Activated T-helper 9 cell treated with anti-CD3 and anti-CD28 coated beads, Interleukin-2, amount 50 U/mL, for 16 hours (primary cell): Measurements from ENCODE around the gene UBE2I.
"Not testable (repeated sequence)": the region's sequence is repeated elsewhere in the genome, so short reads cannot be mapped to it uniquely, and the experiment has no call there.

Experiments used
- DNase-seq: peaks from one replicate; pipeline ENCODE4 v3.0.0-alpha.2; 2020; ENCODE audit warnings: low read depth

UBE2I gene

DNA sequence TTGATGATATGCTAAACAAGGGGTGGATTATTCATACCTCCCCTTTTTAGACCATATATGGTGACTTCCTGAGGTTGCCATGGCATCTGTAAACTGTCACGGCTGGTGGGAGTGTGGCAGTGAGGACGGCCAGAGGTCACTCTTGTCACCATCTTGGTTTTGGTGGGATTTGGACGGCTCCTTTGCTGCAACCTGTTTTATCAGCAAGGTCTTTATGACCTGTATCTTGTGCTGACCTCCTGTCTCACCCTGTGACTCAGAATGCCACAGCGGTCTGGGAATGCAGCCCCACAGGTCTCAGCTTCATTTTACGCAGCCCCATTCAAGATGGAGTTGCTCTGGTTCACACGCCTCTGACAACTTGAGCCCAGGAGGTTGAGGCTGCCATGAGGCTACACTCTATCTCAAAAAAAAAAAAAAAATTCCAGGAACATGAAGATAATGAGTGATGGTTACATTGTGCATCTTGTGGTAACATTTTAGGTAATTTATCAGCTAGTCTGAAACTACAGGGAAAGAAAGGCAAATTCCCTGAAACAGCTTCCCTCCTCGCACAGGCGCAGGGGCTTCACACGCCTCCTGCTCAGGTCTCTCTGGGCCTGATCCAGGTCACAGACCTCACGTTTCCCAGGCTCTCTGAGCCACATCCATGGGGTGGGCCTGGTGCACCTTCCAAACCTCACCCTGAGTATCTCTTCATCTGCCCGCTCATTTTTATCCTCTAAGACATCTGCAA, 15.3 kb upstream of the UBE2I start:
- no peak for DNase-seq

DNA sequence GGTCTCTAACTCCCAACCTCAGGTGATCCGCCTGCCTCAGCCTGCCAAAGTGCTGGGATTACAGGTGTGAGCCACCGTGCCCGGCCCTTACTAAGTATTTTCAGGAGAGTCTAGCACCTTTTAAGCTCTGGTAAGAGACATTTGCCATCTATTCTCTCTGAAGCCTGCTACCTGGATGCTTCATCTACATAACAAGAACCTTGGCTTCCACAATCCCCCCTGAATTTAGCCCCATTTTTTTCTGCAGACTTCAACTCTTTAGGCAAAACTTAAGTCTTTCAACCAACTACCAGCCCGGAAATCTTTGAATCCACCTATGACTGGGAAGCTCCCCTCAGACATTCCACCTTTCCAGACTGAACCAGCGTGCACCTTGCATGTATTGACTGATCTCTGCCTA, 14.0 kb upstream of the UBE2I start:
- no peak for DNase-seq

DNA sequence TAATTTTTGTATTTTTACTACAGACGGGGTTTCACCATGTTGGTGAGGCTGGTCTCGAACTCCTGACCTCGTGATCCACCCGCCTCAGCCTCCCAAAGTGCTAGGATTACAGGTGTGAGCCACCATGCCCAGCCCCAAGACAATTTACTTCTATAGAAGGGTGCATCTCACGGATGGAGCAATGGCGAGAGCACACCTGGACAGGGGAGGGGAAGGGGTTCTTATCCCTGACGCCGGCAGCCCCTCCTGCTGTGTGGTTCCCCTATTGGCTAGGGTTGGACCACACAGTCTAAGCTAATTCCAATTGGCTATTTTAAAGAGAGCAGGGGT, 12.8 kb upstream of the UBE2I start:
- not testable (repeated sequence) for DNase-seq

DNA sequence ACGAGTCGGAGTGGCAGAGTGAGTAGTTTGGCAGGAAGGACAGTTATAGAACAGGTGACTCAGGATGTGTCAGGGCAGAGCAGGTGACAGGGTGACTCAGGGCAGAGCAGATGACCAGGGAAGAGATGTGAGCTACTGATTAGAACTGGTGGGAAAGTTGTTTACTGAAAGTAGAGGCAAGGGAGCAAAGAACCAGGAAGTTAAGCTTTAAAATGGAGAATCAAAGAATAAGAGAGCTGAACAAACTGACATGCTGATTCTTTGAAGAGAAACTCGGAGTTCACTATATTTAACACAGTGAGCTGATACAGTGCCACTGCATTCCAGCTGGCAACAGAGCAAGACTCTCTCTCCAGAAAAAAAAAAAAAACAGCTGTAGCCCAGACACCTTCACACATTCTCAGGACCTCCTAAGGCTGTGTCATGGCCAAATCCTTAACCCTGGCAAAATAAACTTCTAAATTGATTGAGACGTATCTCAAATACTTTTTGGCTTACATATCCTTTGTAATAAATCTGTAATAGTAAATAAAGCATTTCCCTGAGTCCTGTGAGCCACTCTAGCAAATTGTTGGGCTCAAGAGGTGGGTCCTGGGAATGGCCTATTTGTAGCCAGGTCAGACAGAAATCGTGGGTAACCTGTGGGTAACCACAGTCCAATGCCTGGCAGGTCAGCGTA, 12.3 kb upstream of the UBE2I start:
- no peak for DNase-seq

DNA sequence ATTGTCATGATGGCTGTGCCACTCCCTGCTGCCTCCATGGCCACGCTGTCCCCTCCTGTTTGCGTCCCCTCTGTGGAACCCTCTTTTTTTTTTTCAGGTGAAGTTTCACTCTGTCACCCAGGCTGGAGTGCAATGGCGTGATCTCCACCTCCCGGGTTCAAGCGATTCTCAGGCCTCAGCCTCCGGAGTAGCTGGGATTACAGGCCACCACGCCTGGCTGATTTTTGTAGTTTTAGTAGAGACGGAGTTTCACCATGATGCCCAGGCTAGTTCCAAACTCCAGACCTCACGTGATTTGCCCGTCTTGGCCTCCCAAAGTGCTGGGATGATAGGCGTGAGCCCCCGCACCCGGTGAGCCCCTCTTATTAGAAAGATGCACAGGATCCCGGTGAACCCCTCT, 11.0 kb upstream of the UBE2I start:
- no peak for DNase-seq

DNA sequence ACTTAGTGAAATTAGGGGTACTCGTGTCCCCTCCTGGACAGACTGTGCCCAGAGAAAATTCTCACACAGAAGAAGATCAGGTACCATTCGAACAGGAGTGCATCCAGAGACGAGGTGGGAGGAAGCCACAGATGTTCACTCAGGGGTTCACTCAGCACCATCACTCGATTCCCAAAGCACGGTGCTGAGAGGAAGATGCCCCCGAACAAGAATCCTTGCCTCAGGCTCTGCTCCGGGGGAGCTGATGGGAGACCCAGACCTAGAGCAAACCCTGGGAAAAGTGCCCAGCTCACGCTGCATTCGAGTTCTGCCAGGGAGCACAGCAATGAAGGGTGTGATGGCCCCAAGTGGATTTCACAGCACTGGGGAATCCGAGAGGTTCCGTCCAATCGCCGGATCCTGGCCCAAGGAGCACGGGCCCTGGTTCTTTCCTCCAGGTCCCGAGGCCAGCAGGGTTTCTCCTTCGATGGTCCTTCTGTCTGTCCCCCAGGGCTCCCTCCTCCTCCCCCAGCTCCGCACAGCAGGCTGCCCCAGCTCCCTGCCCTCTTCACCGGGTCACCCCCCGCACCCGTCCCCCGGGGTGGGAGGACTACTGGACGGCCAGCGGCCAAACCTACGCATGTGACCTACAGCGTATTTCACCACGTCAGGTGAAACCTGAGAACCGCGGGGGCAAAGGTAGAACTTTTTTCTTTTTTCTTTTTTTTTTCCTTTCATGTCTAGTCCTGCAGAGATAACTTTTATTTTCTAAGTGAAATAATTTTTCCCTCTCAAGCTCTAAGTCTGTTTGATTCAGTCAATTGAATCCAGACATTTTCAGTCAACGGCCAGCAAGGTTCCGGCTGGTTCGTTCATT, 10.2 kb upstream of the UBE2I start:
- DNase-seq = no peak

DNA sequence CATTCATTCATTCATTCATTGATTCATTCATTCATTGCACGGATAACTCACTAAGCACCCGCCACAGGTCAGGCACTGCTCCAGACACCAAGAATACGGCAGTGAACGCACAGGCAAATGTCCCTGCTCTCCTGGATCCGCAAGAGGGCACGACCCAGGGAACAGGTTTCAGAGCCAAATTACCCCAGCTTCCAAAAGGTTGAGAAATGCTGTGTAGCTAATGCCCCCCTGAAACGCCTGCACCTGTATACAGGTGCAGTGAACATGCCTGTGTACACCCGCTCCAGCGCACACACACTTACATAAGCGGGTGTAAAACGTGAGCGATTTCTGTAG, 9.6 kb upstream of the UBE2I start:
- no peak for DNase-seq

DNA sequence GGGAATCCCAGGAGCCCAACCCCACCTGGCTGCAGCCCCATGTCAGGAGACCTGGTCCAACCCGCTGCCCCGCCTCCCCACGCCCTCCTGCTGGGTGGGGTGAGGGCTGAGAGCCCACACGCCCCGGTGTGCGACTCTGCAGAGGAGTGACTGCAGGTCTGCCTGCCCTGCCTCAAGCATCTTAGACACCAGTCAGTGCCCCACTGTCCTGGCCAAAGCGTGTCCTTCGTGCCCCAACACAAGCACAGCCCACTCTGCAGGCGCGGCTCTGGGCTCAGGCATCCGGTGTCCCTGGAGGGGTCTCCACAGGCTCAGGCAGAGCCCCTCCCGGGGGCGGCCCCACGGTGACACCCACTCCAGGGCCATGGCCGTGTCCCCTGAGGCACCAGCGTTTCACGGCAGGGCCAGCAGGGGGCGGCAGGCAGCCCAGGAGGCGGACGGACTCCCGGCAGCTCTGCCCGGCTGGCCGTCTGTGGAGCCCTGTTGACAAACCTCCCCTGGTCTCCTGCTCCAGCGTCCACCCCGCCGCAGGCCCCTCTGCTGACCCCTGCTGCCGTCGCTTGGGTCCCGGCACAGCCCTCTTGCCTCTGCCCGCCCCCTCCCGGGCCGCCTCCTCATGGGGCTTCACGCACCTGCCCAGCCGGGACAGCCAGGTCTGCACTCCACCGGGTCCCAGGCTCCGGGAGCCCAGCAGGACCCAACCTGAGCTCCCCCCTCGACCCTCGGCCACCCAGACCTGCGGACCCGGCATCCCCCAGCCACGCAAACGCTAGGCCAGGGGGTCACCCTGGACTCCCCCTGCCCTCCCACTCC, 8.6 kb upstream of the UBE2I start:
- DNase-seq = peak; percentile 56

DNA sequence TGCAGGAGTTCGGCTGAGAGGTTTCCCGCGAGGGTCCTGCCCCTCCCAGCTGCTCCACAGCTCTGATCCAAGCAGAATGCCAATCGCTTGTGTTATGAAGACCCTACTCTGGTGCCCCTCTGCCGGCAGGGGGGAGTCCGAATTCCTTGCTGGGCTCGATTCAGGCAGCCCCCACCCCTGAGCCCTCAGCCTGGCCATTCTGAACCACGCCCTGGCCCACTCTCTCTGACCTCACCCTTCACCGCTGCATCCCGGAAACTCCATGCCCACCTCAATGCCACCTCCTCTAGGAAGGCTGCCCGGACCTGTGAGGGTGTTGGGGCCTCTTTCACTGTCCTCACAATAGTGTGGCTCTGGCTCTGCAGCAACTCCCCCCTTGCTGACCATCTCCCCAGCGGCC, 7.9 kb upstream of the UBE2I start:
- DNase-seq = no peak

DNA sequence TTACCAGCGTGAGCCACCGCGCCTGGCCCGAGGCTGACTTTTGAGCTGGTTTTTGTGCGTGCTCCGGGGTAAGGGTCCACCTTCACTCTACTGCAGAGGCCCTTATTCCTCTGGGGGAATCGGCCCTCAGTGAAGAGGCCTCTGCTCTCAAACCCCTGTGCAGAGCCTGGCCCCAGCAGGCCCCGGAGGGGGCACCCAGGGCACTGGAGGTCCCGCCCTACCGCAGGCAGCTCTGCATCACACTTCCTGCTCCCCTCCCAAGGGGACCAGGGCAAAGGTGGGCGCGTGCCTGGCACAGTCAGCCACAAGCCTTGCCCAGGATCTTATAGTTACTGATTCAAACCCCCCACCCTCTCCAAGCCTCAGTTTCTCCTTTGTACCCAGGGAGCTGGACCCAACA, 3.6 kb upstream of the UBE2I start:
- no peak for DNase-seq

DNA sequence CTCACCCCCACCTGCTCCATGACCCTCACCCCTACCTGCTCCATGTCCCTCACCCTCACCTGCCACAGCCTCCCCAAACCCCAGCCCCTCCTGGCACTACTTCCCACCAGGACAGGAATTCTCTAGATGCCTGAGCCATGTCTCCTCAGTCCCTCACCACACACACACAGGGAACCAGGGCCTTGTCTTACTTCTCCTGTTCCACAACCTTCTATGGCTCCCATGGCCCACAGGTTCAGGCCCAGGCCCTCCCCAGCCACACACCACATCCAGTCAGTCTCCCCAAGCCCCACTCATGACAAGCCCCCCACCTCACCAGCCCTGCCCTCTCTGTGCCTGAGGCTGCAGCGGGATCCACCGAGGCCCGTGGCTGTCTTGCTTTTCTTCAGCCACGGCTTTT, 3.1 kb upstream of the UBE2I start:
- DNase-seq = no peak

DNA sequence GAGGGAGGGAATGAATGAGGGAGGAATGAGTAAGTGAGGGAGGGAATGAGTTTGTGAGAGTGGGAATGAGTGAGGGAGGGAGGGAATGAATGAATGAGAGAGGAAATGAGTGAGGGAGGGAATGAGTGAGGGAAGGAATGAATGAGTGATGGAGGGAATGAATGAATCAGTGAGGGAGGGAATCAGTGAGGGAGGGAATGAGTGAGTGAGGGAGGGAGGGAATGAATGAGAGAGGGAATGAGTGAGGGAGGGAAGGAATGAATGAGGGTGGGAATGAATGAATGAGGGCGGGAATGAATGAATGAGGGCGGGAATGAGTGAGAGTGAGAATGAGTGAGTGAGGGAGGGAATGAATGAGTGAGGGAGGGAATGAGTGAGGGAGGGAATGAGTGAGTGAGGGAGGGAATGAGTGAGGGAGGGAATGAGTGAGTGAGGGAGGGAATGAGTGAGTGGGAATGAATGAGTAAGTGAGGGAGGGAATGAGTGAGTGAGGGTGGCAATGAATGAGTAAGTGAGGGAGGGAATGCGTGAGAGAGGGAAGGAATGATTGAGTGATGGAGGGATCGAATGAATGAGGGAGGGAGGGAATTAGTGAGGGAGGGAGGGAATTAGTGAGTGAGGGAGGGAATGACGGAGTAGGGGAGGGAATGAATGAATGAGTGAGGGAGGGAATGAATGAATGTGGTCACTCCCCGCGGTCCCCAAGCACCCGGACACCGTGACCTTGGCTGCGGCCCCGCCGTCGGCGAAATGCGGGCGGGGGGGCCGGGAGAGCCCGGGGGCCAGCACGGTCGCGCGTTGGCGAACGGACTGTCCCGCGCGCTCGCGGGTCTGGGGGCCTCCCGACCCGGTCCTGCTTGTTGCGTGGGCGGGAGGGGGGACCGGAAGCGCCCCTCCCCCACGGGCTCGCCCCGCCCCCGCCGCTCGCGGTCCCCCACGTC, 1.1 kb upstream of the UBE2I start:
- DNase-seq = no peak

DNA sequence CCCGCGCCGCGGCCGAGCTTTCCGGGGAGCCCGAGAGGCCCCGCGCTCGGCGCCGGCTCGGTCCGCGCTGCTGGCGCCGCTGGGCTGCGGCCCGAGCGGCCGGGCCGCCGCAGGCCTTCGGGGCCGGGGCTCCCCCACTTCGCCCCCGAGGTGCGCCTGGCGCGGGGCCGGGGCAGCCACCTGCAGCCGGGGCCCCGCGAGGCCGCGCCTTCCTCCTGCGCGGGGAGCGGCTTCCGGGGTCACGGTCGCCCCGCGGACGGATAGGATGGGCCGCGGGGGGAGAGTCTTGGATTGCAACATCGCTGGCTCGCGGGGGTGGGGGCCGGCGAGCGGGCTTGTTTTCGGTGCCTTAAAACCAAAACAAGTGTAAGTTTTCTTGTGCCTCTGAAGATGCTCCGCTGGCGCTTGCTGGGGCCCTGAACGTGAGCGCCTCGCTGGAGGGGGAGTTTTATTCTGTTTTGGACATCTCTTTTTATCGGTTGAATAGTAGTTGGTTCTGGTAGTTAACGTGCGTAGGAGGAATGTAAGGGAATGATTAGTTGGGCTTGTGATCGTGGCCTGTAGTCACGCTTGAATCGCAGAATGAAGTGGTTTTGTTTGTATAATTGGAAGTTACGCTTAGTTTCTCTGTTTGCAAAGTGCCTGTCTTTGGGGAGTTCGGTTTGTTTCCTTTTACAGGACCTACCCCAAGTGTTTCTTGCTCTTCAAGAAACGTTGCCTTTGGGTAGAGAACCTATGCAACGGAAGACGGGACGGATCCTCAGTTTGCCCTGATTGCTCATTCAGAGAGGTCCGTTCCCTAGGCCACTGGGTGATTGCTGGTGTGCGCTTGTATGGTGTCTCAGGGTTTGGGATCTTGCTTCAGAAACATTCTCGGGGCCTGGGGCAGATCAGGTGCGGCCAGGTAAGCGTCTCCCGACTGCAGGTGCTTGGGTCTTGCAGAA, 724 bp downstream of the UBE2I start:
- DNase-seq = peak; percentile 50

DNA sequence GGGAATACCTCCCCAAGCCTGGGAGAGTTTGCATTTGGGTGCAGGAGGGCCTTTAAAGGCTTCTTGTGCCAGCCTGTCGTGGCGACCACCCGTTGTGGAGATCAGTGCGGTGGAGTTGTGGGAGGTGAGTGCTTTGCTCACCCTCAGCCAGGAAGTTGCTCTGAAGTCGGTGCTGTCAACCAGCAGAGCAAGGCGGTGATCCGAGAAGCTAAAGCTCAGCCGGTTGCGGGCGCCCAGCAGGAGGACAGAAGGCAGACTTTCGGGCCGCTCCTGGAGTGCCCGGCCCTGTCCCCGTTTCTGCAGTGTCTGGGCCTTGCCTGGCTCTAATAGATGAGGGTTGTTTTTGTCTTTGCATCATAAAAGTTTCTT, 1.4 kb downstream of the UBE2I start:
- DNase-seq = no peak

DNA sequence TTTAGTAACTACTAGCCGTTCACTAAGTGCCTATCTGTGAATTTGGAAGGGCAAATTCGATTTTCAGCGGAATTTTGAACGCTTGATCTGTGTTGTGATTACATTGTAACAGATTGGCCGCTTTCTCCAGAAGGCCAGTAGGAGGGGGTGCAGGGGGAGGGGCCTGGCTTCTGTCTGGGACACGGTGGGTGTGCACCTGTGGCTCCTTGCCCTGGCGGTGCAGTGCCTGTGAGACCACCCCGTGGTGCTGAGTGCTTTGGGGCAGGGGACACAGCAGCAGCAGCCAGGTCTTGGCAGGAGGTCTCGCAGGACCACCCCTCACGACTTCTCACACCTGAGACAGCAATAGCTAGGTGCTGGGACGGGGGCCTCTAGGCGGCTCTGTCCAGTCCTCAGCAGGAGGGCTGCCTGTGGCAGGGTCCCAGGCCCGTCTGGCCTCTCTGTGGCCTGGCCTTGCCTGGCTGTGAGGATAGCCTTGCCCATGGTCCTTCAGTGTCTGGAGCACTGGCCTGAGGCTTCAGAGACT, 1.8 kb downstream of the UBE2I start:
- DNase-seq = no peak

DNA sequence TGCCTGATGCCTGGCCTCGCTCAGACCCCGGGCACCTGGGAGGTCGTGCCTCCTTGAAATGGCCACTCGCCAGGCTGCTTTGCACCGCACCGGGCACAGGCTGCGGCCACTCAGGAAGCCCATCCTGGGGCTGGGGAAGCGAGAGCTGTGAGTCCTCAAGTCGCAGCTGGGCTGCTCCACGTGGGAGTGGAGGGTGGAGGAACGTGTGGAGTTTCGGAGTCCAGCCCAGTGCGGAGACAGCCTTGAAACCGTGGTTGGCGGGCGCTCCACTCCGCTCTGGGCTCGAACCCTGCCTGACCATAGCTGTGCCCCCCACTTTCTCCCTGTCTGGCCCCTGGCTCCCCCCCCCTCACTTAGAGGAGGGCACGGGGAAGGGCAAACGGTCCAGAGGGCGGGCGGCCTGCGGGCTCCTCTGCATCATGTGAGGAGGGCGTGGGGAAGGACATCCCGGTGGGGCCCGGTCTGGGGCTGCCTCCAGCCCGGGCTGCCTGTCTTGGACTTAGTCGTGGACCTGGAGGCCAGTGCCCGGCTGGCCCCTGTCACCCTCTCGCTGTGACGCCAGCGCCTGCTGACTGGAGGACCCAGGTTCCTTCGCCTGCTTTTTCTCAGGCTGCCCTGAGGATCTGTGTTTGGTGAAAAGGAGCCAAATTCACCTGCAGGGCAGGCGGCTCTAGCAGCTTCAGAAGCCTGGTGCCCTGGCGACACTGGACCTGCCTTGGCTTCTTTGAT, 2.5 kb downstream of the UBE2I start:
- no peak for DNase-seq

DNA sequence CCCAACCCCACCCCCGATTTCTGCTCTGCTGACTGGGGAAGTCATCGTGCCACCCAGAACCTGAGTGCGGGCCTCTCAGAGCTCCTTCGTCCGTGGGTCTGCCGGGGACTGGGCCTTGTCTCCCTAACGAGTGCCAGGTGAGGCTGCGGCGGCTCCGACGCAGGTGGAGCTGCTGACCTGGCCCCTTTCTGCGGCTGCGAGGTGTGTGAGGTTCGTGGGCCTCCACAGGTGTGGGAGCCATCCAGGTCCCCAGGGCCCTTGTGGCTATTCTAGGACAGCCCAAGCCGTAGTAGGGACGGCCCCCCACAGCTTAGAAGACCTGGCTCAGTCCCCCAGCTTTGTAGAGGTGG, 3.0 kb downstream of the UBE2I start:
- no peak for DNase-seq

DNA sequence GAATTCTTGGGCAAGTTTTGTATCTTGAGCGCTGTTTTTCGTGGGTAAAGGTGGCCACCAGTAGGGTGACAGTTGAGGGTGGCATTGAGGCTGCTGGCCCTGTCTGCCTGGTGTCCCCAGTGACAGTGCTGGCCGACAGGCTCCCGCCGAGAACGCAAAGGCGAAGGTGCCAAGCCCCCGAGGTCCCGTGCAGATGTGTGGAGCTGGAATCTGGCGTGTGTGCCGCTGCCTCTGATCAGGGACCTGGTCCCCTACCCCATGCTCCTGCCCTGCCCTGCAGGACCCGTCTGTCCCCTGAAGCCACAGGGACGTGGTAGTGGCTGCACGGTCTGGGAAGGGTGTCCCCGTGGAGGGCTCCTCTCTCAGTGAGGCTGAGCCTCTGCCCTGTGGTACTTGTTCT, 3.5 kb downstream of the UBE2I start:
- no peak for DNase-seq

DNA sequence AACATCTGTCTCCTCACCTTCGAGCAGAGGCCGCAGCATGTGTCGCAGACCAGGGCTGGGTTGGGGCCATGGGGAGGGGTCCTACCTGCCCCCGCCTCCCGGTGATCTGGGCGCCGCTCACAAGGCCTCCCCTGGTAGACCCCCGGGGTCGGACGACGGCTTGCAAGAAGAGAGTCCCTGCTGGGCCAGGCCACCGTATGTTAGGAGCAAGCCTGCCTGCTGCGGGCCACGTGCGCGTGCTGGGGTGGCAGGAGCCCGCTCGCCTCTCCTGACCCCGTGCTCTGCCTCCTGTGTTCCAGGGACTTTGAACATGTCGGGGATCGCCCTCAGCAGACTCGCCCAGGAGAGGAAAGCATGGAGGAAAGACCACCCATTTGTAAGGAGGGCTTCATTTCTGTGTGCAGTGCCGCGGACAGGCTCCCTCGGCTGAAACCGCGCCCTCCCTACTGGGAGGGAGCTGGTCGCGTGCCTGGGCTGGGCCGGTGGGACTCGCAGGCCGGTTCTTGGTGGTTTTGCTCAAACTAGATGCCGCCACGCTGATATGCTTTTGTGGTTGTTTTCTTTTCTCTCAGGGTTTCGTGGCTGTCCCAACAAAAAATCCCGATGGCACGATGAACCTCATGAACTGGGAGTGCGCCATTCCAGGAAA, 4.4 kb downstream of the UBE2I start:
- DNase-seq = no peak
